Stimulated activated naive CD8-positive, alpha-beta T cell treated with anti-CD3 and anti-CD28 coated beads, Interleukin-15, amount 100 ng/mL, for 72 hours (primary cell): ENCODE results near the gene ZNF407.
"Not testable (repeated sequence)": the region's sequence is repeated elsewhere in the genome, so short reads cannot be mapped to it uniquely, and the experiment has no call there.

Experiments used
- ATAC-seq: fragments of 150-1000 bp; cut with Tn5 transposase; 2 replicates; pipeline ENCODE4 v1.10.0; 2021; ENCODE audit warnings: mild to moderate bottlenecking, moderate library complexity
- DNase-seq, 2 donors: peaks; one replicate each; pipeline ENCODE4 v3.0.0; 2021 to 2022
- H3K27ac Mint-ChIP-seq, 2 donors: one replicate each; pipeline ENCODE4 v1.8.0; 2022; ENCODE audit warnings: mild to moderate bottlenecking in 2 of 2, mixed read lengths in 2 of 2, moderate library complexity in 2 of 2
- H3K27me3 Mint-ChIP-seq: one replicate; pipeline ENCODE4 v1.8.0; 2022; ENCODE audit warnings: mixed read lengths
- H3K4me1 Mint-ChIP-seq: one replicate; pipeline ENCODE4 v1.8.0; 2022; ENCODE audit warnings: mild to moderate bottlenecking, mixed read lengths
- H3K4me3 Mint-ChIP-seq, 2 donors: one replicate each; pipeline ENCODE4 v1.8.0; 2022; ENCODE audit warnings: mild to moderate bottlenecking in 2 of 2, mixed read lengths in 2 of 2, moderate library complexity in 1 of 2
- H3K9me3 Mint-ChIP-seq, 2 donors: one replicate each; pipeline ENCODE4 v1.8.0; 2022; ENCODE audit warnings: mixed read lengths in 2 of 2

ZNF407 gene

GRCh38 chr18:75097491-75098225, 500.0 kb downstream of the ZNF407 start:
- no peak for ATAC-seq
- Mint-ChIP-seq H3K27ac (peak overlapping the region in 1 of 2 donors; percentile 93), H3K4me1 (no peaks in the 10 kb centered on the region), H3K9me3 (peaks cover 18 to 47% of the 10 kb centered on the region in 2 donors), H3K4me3 (no peak overlapping the region), H3K27me3 (no peaks in the 10 kb centered on the region)
- DNase-seq = no peak

- ATAC-seq (no peak), DNase-seq (no peak)
- Mint-ChIP-seq H3K27me3 (no peaks in the 10 kb centered on the region), H3K4me1 (peaks cover 5% of the 10 kb centered on the region), H3K9me3 (peaks cover 13 to 38% of the 10 kb centered on the region in 2 donors), H3K4me3 (no peak overlapping the region), H3K27ac (no peak overlapping the region)
Measured at GRCh38 chr18:75100832-75101630, 503.4 kb downstream of the ZNF407 start.

- DNase-seq (no peak), ATAC-seq (no peak)
- Mint-ChIP-seq H3K27ac (no peak overlapping the region), H3K4me3 (no peak overlapping the region), H3K4me1 (peaks cover 5% of the 10 kb centered on the region), H3K27me3 (no peaks in the 10 kb centered on the region), H3K9me3 (peaks cover 13 to 38% of the 10 kb centered on the region in 2 donors)
Measured at GRCh38 chr18:75101916-75102315, 504.2 kb downstream of the ZNF407 start.

- not testable (repeated sequence) for H3K27ac Mint-ChIP-seq, H3K4me3 Mint-ChIP-seq, H3K4me1 Mint-ChIP-seq, DNase-seq, H3K27me3 Mint-ChIP-seq, ATAC-seq
- peaks cover 13 to 26% of the 10 kb centered on the region in 2 donors for H3K9me3 Mint-ChIP-seq
Measured at GRCh38 chr18:75104029-75104428, 506.4 kb downstream of the ZNF407 start.

- H3K27me3 Mint-ChIP-seq = no peaks in the 10 kb centered on the region
- DNase-seq (no peak), ATAC-seq (no peak)
- H3K4me1 Mint-ChIP-seq = peaks cover 5% of the 10 kb centered on the region
- no peak overlapping the region for H3K27ac Mint-ChIP-seq
- H3K4me3 Mint-ChIP-seq = no peak overlapping the region
- peaks cover 13 to 25% of the 10 kb centered on the region in 2 donors for H3K9me3 Mint-ChIP-seq
Measured at GRCh38 chr18:75104483-75104882, 506.8 kb downstream of the ZNF407 start.

- no peak for ATAC-seq
- H3K4me1 Mint-ChIP-seq = peaks cover 5% of the 10 kb centered on the region
- H3K4me3 Mint-ChIP-seq = no peak overlapping the region
- no peak for DNase-seq
- no peaks in the 10 kb centered on the region for H3K27me3 Mint-ChIP-seq
- peaks cover 8 to 12% of the 10 kb centered on the region in 2 donors for H3K9me3 Mint-ChIP-seq
- H3K27ac Mint-ChIP-seq = no peak overlapping the region
Measured at GRCh38 chr18:75105551-75106254, 508.0 kb downstream of the ZNF407 start.

- peaks cover 5% of the 10 kb centered on the region for H3K4me1 Mint-ChIP-seq
- no peak overlapping the region for H3K27ac Mint-ChIP-seq
- DNase-seq = no peak
- peaks cover 4 to 5% of the 10 kb centered on the region in 2 donors for H3K9me3 Mint-ChIP-seq
- H3K4me3 Mint-ChIP-seq = no peak overlapping the region
- peak; percentile 20 for ATAC-seq
- no peaks in the 10 kb centered on the region for H3K27me3 Mint-ChIP-seq
Measured at GRCh38 chr18:75106746-75107145, 509.1 kb downstream of the ZNF407 start.

GRCh38 chr18:75107196-75107930, 509.7 kb downstream of the ZNF407 start:
- Mint-ChIP-seq H3K27ac (no peak overlapping the region), H3K4me1 (peaks cover 5% of the 10 kb centered on the region), H3K9me3 (no peaks in the 10 kb centered on the region), H3K27me3 (no peaks in the 10 kb centered on the region), H3K4me3 (no peak overlapping the region)
- ATAC-seq (peak; percentile 23), DNase-seq (no peak)

- H3K4me1 Mint-ChIP-seq = peaks cover 5% of the 10 kb centered on the region
Measured at GRCh38 chr18:75107931-75108276, 510.2 kb downstream of the ZNF407 start.

GRCh38 chr18:75108579-75109318, 511.1 kb downstream of the ZNF407 start:
- DNase-seq = no peak
- Mint-ChIP-seq H3K4me1 (peaks cover 4% of the 10 kb centered on the region), H3K9me3 (no peaks in the 10 kb centered on the region), H3K4me3 (no peak overlapping the region), H3K27ac (peak overlapping the region in 1 of 2 donors; percentile 86), H3K27me3 (no peaks in the 10 kb centered on the region)
- ATAC-seq = no peak

More at GRCh38 chr18:75107931-75108276, 510.2 kb downstream of the ZNF407 start:
- no peaks in the 10 kb centered on the region for H3K27me3 Mint-ChIP-seq
- H3K27ac Mint-ChIP-seq = no peak overlapping the region
- DNase-seq (no peak), ATAC-seq (peak; percentile 7)
- no peaks in the 10 kb centered on the region for H3K9me3 Mint-ChIP-seq
- H3K4me3 Mint-ChIP-seq = no peak overlapping the region

- H3K27ac Mint-ChIP-seq = no peak overlapping the region
- H3K4me1 Mint-ChIP-seq = no peaks in the 10 kb centered on the region
- no peak overlapping the region for H3K4me3 Mint-ChIP-seq
- H3K9me3 Mint-ChIP-seq = no peaks in the 10 kb centered on the region
- no peaks in the 10 kb centered on the region for H3K27me3 Mint-ChIP-seq
- no peak for ATAC-seq
- DNase-seq = no peak
Measured at GRCh38 chr18:75109319-75109691, 511.6 kb downstream of the ZNF407 start.

GRCh38 chr18:75109819-75110218, 512.1 kb downstream of the ZNF407 start:
- H3K27me3 Mint-ChIP-seq = no peaks in the 10 kb centered on the region
- ATAC-seq = no peak
- no peaks in the 10 kb centered on the region for H3K9me3 Mint-ChIP-seq
- no peaks in the 10 kb centered on the region for H3K4me1 Mint-ChIP-seq
- DNase-seq = no peak
- H3K27ac Mint-ChIP-seq = no peak overlapping the region
- H3K4me3 Mint-ChIP-seq = no peak overlapping the region

GRCh38 chr18:75110311-75110710, 512.6 kb downstream of the ZNF407 start:
- H3K4me1 Mint-ChIP-seq = no peaks in the 10 kb centered on the region
- ATAC-seq (no peak), DNase-seq (no peak)
- H3K27me3 Mint-ChIP-seq = no peaks in the 10 kb centered on the region
- no peak overlapping the region for H3K4me3 Mint-ChIP-seq
- peaks cover 0 to 5% of the 10 kb centered on the region in 2 donors for H3K9me3 Mint-ChIP-seq
- H3K27ac Mint-ChIP-seq = no peak overlapping the region

- Mint-ChIP-seq H3K4me3 (no peak overlapping the region), H3K9me3 (peaks cover 0 to 7% of the 10 kb centered on the region in 2 donors), H3K4me1 (no peaks in the 10 kb centered on the region), H3K27me3 (no peaks in the 10 kb centered on the region), H3K27ac (no peak overlapping the region)
- DNase-seq = no peak
- no peak for ATAC-seq
Measured at GRCh38 chr18:75110846-75111415, 513.3 kb downstream of the ZNF407 start.
